Measurements from ENCODE around the gene ELAPOR1.

GRCh38 chr1:109118089-109118488 lies 4.2 kb downstream of the ELAPOR1 start:
- TF ChIP-seq CTCF (IDR thresholded peaks at IDR 0.05): no peak
- no peak for TF ChIP-seq POLR2A (IDR thresholded peaks at IDR 0.05)

All from esophagus squamous epithelium (tissue), 4 donors.